Measurements from ENCODE around the gene STAC3. TPM values are rescaled to one million over a fixed set of nuclear protein-coding genes. Genes with fewer than 3 reads are reported as not detected.

STAC3 gene
- total RNA-seq, 2 experiments from 2014 or later = 10.7 to 11.4 TPM

- H3K36me3 Mint-ChIP-seq = peaks cover 27% of the 10 kb centered on the region
- no peak for ATAC-seq (ENCODE audit: low read depth)
- no peaks in the 10 kb centered on the region for H3K9me3 Mint-ChIP-seq
- peaks cover 49% of the 10 kb centered on the region for H3K4me1 Mint-ChIP-seq
- DNase-seq = peak; percentile 46
- peaks cover 34% of the 10 kb centered on the region for H3K27me3 Mint-ChIP-seq
- peak overlapping the region; percentile 64 for H3K4me3 Mint-ChIP-seq
- H3K27ac Mint-ChIP-seq = no peak overlapping the region
- POLR2A ChIA-PET = interaction anchor here (4.2 to 8.8 kb wide), 3 partner anchors 9 to 23 kb away, joined by 22 to 71 read pairs (median 57); partner anchors contain the start of gene SHMT2
These were observed 13.9 kb downstream of the STAC3 start for GRCh38 chr12:57236925-57237595.

GRCh38 chr12:57236201-57236924 lies 14.6 kb downstream of the STAC3 start:
- Mint-ChIP-seq H3K4me1 (peaks cover 42% of the 10 kb centered on the region), H3K4me3 (no peak overlapping the region), H3K27ac (no peak overlapping the region), H3K36me3 (peaks cover 29% of the 10 kb centered on the region), H3K27me3 (peaks cover 27% of the 10 kb centered on the region), H3K9me3 (no peaks in the 10 kb centered on the region)
- ATAC-seq (ENCODE audit: low read depth) (no peak), DNase-seq (peak; percentile 39)
- POLR2A ChIA-PET = interaction anchor here (4.2 to 8.8 kb wide), 3 partner anchors 8 to 22 kb away, joined by 22 to 71 read pairs (median 57); partner anchors contain the start of gene SHMT2

GRCh38 chr12:57235728-57236131 lies 15.3 kb downstream of the STAC3 start:
- Mint-ChIP-seq H3K4me3 (no peak overlapping the region), H3K4me1 (peaks cover 44% of the 10 kb centered on the region), H3K27me3 (peaks cover 21% of the 10 kb centered on the region), H3K36me3 (peaks cover 29% of the 10 kb centered on the region), H3K27ac (no peak overlapping the region), H3K9me3 (no peaks in the 10 kb centered on the region)
- ATAC-seq (ENCODE audit: low read depth) (no peak), DNase-seq (peak; percentile 38)
- POLR2A ChIA-PET = interaction anchor here (8.8 kb wide), 1 partner anchor 7 kb away, joined by 71 read pairs; the partner anchor contains the start of gene SHMT2

DNA sequence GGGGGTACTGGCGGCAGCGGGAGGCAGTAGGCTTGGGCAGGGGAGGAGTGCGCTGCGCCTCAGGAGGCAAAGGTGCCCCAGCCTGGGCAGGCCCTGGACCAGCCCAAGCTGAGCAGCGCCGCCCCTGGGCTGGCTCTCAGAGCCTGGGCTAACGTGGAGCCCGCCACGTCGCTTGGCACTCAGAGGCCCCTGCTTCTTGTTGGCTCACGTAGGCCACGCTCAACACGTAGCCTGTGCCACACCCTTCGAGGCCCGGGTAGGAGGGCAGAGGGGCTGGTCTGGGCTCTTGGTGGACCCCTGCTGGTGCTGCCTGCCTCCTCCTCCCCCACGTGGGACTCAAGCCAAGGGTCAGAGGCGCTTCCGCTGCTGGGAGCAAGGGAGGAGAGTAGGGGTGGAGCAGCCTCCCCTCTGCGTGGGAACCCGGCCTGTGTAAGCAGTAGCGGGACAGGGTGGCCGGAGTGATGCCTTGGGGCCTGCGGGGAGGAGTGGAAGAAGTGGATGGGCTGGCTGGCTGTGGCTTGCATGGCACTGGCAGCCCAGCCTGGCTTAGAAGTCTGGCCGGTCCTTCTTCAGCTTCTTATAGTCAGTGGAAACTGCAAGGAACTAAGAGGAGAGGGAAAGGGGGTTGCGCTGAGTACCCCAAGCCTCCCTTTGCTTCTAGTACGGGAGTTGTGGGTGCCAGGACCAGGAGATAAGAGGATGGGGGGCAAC lies 15.8 kb downstream of the STAC3 start:
- POLR2A ChIA-PET = no interaction called here
- Mint-ChIP-seq H3K9me3 (no peaks in the 10 kb centered on the region), H3K4me3 (no peak overlapping the region), H3K27me3 (peaks cover 15% of the 10 kb centered on the region), H3K36me3 (peaks cover 32% of the 10 kb centered on the region), H3K4me1 (peaks cover 44% of the 10 kb centered on the region), H3K27ac (no peak overlapping the region)
- no peak for ATAC-seq (ENCODE audit: low read depth)
- DNase-seq = peak; percentile 33

GRCh38 chr12:57234571-57235016 lies 16.4 kb downstream of the STAC3 start:
- H3K9me3 Mint-ChIP-seq = no peaks in the 10 kb centered on the region
- H3K4me1 Mint-ChIP-seq = peaks cover 42% of the 10 kb centered on the region
- no peak overlapping the region for H3K4me3 Mint-ChIP-seq
- H3K27me3 Mint-ChIP-seq = peaks cover 15% of the 10 kb centered on the region
- H3K36me3 Mint-ChIP-seq = peaks cover 36% of the 10 kb centered on the region
- POLR2A ChIA-PET = no interaction called here
- DNase-seq = no peak
- no peak overlapping the region for H3K27ac Mint-ChIP-seq
- ATAC-seq (ENCODE audit: low read depth) = no peak

DNA sequence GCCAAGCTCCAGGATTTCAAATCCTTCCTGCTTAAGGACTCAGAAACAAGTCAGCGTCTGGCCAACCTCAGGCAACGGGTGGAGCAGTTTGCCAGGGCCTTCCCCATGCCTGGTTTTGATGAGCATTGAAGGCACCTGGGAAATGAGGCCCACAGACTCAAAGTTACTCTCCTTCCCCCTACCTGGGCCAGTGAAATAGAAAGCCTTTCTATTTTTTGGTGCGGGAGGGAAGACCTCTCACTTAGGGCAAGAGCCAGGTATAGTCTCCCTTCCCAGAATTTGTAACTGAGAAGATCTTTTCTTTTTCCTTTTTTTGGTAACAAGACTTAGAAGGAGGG lies 16.8 kb downstream of the STAC3 start:
- POLR2A ChIA-PET = no interaction called here
- no peak for DNase-seq
- H3K27ac Mint-ChIP-seq = no peak overlapping the region
- peaks cover 37% of the 10 kb centered on the region for H3K36me3 Mint-ChIP-seq
- peaks cover 15% of the 10 kb centered on the region for H3K27me3 Mint-ChIP-seq
- H3K4me1 Mint-ChIP-seq = peaks cover 40% of the 10 kb centered on the region
- no peak overlapping the region for H3K4me3 Mint-ChIP-seq
- H3K9me3 Mint-ChIP-seq = no peaks in the 10 kb centered on the region
- ATAC-seq (ENCODE audit: low read depth) = no peak

- Mint-ChIP-seq H3K27ac (no peak overlapping the region), H3K9me3 (no peaks in the 10 kb centered on the region), H3K4me3 (no peak overlapping the region), H3K36me3 (peaks cover 37% of the 10 kb centered on the region), H3K4me1 (peaks cover 42% of the 10 kb centered on the region), H3K27me3 (peaks cover 12% of the 10 kb centered on the region)
- ATAC-seq (ENCODE audit: low read depth) (no peak), DNase-seq (peak; percentile 30)
- POLR2A ChIA-PET = interaction anchor here (2.0 kb wide), 1 partner anchor 9 kb away, joined by 4 read pairs; no protein-coding TSS in a partner anchor
These were observed 17.4 kb downstream of the STAC3 start for GRCh38 chr12:57233357-57234232.

DNA sequence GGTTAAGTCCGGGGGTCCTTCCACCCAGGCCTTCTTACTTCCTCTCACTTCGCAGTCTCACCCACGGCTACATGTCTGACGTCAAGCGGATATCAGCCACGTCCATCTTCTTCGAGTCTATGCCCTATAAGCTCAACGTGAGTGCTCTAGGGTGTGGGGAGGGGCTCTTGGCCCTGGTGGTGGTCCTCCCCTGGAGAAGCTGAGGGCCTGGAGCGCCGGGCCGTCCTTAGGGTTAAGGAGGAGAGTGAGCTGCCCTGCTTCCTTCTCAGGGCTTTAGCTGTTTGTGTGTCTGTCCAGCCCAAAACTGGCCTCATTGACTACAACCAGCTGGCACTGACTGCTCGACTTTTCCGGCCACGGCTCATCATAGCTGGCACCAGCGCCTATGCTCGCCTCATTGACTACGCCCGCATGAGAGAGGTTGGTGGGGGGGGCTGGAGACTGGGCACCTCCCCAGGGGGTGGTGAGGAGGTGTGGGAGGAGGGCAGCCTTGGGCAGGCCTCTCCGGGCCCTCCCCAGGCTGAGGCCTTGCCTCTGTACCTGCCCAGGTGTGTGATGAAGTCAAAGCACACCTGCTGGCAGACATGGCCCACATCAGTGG lies 18.7 kb downstream of the STAC3 start:
- H3K36me3 Mint-ChIP-seq = peaks cover 37% of the 10 kb centered on the region
- no peak for DNase-seq
- no peak overlapping the region for H3K4me3 Mint-ChIP-seq

GRCh38 chr12:57231276-57232021 lies 19.5 kb downstream of the STAC3 start:
- Mint-ChIP-seq H3K36me3 (peaks cover 37% of the 10 kb centered on the region), H3K4me1 (peaks cover 39% of the 10 kb centered on the region), H3K27ac (peak overlapping the region; percentile 91), H3K4me3 (peak overlapping the region; percentile 95), H3K9me3 (no peaks in the 10 kb centered on the region), H3K27me3 (peaks cover 10% of the 10 kb centered on the region)
- POLR2A ChIA-PET = interaction anchor here (2.0 to 6.1 kb wide), 2 partner anchors 8 to 11 kb away, joined by 4 to 71 read pairs; a partner anchor contains a TSS
- DNase-seq (no peak), ATAC-seq (ENCODE audit: low read depth) (no peak)

More for the DNA sequence above, 18.7 kb downstream of the STAC3 start:
- Mint-ChIP-seq H3K9me3 (no peaks in the 10 kb centered on the region), H3K27me3 (peaks cover 11% of the 10 kb centered on the region), H3K4me1 (peaks cover 41% of the 10 kb centered on the region), H3K27ac (no peak overlapping the region)
- POLR2A ChIA-PET = interaction anchor here (2.0 kb wide), 1 partner anchor 10 kb away, joined by 4 read pairs; no protein-coding TSS in a partner anchor
- ATAC-seq (ENCODE audit: low read depth) = no peak

- ATAC-seq (ENCODE audit: low read depth) (no peak), DNase-seq (no peak)
- Mint-ChIP-seq H3K27me3 (peaks cover 16% of the 10 kb centered on the region), H3K36me3 (peaks cover 35% of the 10 kb centered on the region), H3K4me1 (peaks cover 43% of the 10 kb centered on the region), H3K9me3 (no peaks in the 10 kb centered on the region), H3K4me3 (peak overlapping the region; percentile 95), H3K27ac (peak overlapping the region; percentile 91)
- POLR2A ChIA-PET = interaction anchor here (0.6 to 6.1 kb wide), 7 partner anchors 9 to 228 kb away, joined by 3 to 71 read pairs (median 4); partner anchors contain the start of gene STAT6
These were observed 20.4 kb downstream of the STAC3 start for GRCh38 chr12:57230381-57231155.

Data from activated naive CD8-positive, alpha-beta T cell treated with anti-CD3 and anti-CD28 coated beads, Interleukin-2, amount 10 ng/mL, durations not matched to agents 7 days and 5 days (primary cell).